Measurements from ENCODE around the gene KCNK13.

- TF ChIP-seq CBX5 (IDR thresholded peaks at IDR 0.05; ENCODE audit: borderline replicate concordance, low read depth), result no peak
- no peak for TF ChIP-seq RCOR1 (IDR thresholded peaks at IDR 0.05; ENCODE audit: borderline replicate concordance in 1 of 2, low read depth in 2 of 2, low read length in 2 of 2)
- TF ChIP-seq ELK3 (CRISPR knock-in tag; IDR thresholded peaks at IDR 0.05), result no peak
- no peak for TF ChIP-seq FOXA1 (IDR thresholded peaks at IDR 0.05; ENCODE audit: borderline replicate concordance)
- no peak for TF ChIP-seq POLR2AphosphoS5 (IDR thresholded peaks at IDR 0.05; ENCODE audit: control insufficient read depth, insufficient read depth, low read depth, low read length)
- TF ChIP-seq PKNOX1 (IDR thresholded peaks at IDR 0.05), result no peak
- TF ChIP-seq MEF2A (IDR thresholded peaks at IDR 0.05; ENCODE audit: control insufficient read depth, low read depth, low read length), result no peak
- TF ChIP-seq SPI1 (IDR thresholded peaks at IDR 0.05; ENCODE audit: borderline replicate concordance, low read depth, low read length), result no peak
- no peak for TF ChIP-seq NFATC3 (IDR thresholded peaks at IDR 0.05)
Observed at GRCh38 chr14:90023176-90023896, 38.5 kb upstream of the KCNK13 start.
